OCI-LY3 (cell line): ENCODE data around the gene LMAN2.

Experiments used
- H2AFZ ChIP-seq: fragments of 200-600, 300-600 bp; shearing (Covaris generic); 2 replicates; pipeline ENCODE4 v1.6.0; 2014; ENCODE audit warnings: antibody characterized with exemption, low read depth, low read length
- H3K27ac ChIP-seq: fragments of 200-600, 300-600 bp; sonication (generic); 2 replicates; pipeline ENCODE4 v1.5.1; 2014; ENCODE audit warnings: mild to moderate bottlenecking, low read length, moderate library complexity, mixed read lengths
- H3K27me3 ChIP-seq: fragments of 200-600, 300-600 bp; sonication (generic); 2 replicates; pipeline ENCODE4 v1.6.1; 2014; ENCODE audit warnings: low read depth, low read length, mixed read lengths
- H3K36me3 ChIP-seq: fragments of 200-600, 300-600 bp; sonication (generic); replicated peaks from 2 replicates; pipeline ENCODE3; 2014; ENCODE audit warnings: low read depth, low read length, mixed read lengths
- H3K4me1 ChIP-seq: fragments of 300-600, 200-600 bp; sonication (generic); 2 replicates; pipeline ENCODE4 v1.6.1; 2014; ENCODE audit warnings: low read length, mixed read lengths
- H3K4me2 ChIP-seq: fragments of 200-600, 300-600 bp; sonication (generic); 2 replicates; pipeline ENCODE4 v1.6.1; 2014; ENCODE audit warnings: low read length, mixed read lengths
- H3K4me3 ChIP-seq: fragments of 300-600, 200-600 bp; sonication (generic); 2 replicates; pipeline ENCODE4 v1.5.1; 2014; ENCODE audit warnings: antibody characterized with exemption, mild to moderate bottlenecking, low read length, moderate library complexity
- H3K79me2 ChIP-seq: fragments of 300-600, 200-600 bp; shearing (Covaris generic); 2 replicates; pipeline ENCODE4 v1.6.1; 2014; ENCODE audit warnings: mild to moderate bottlenecking, low read length, mixed read lengths
- H3K9ac ChIP-seq: fragments of 300-600, 200-600 bp; shearing (Covaris generic); 2 replicates; pipeline ENCODE4 v1.6.0; 2014; ENCODE audit warnings: mild to moderate bottlenecking, low read length, moderate library complexity
- H3K9me3 ChIP-seq: fragments of 200-600, 300-600 bp; shearing (Covaris generic); 2 replicates; pipeline ENCODE4 v1.6.1; 2014; ENCODE audit warnings: low read length, mixed read lengths; ENCODE audit not compliant: insufficient read depth
- H4K20me1 ChIP-seq: fragments of 200-600, 300-600 bp; sonication (generic); 2 replicates; pipeline ENCODE4 v1.6.1; 2016; ENCODE audit warnings: low read length, mixed read lengths; ENCODE audit not compliant: insufficient read depth
- CTCF ChIP-seq: fragments of 200-600, 300-600 bp; sonication (generic); IDR thresholded peaks from 2 replicates; pipeline ENCODE4 v1.5.1; 2014; ENCODE audit warnings: antibody characterized with exemption, low read length, low read depth
- EZH2phosphoT487 ChIP-seq: fragments of 200-600 bp; shearing (Covaris generic); IDR thresholded peaks from 2 replicates; pipeline ENCODE4 v1.6.1; 2018; ENCODE audit warnings: antibody characterized with exemption, mixed run types, low read depth

LMAN2 gene

GRCh38 chr5:177336603-177337494 lies 14.6 kb downstream of the LMAN2 start:
- Histone ChIP-seq H2AFZ (no peak overlapping the region), H3K4me3 (no peak overlapping the region), H3K27ac (no peak overlapping the region), H3K79me2 (peaks cover 8% of the 10 kb centered on the region; the same call in 1 of the 2 replicates), H3K36me3 (peaks cover 60% of the 10 kb centered on the region), H4K20me1 (0 out of 2 replicates have a peak, but pooled peaks cover 3% of the 10 kb centered on the region), H3K9me3 (no peaks in the 10 kb centered on the region), H3K4me2 (no peak overlapping the region), H3K27me3 (no peaks in the 10 kb centered on the region), H3K4me1 (no peaks in the 10 kb centered on the region), H3K9ac (no peak overlapping the region)
- no peak for TF ChIP-seq CTCF
- TF ChIP-seq EZH2phosphoT487, result no peak

- H3K27ac ChIP-seq, result no peak overlapping the region
- H3K9ac ChIP-seq, result no peak overlapping the region
- H3K27me3 ChIP-seq, result no peaks in the 10 kb centered on the region
- H3K79me2 ChIP-seq, result peaks cover 8% of the 10 kb centered on the region; the same call in 1 of the 2 replicates
- H3K4me1 ChIP-seq, result no peaks in the 10 kb centered on the region
- TF ChIP-seq EZH2phosphoT487, result no peak
- TF ChIP-seq CTCF, result peak; percentile 34; the same call in 1 of the 2 replicates
- H3K36me3 ChIP-seq, result peaks cover 56% of the 10 kb centered on the region
- H3K4me3 ChIP-seq, result no peak overlapping the region
- H3K4me2 ChIP-seq, result no peak overlapping the region
- H2AFZ ChIP-seq, result no peak overlapping the region
- H4K20me1 ChIP-seq, result 0 out of 2 replicates have a peak, but pooled peaks cover 3% of the 10 kb centered on the region
- no peaks in the 10 kb centered on the region for H3K9me3 ChIP-seq
Observed at GRCh38 chr5:177336112-177336511, 15.4 kb downstream of the LMAN2 start.

GRCh38 chr5:177335701-177336065 lies 15.8 kb downstream of the LMAN2 start:
- Histone ChIP-seq H3K4me1 (no peaks in the 10 kb centered on the region), H3K79me2 (peaks cover 8% of the 10 kb centered on the region; the same call in 1 of the 2 replicates), H3K27ac (no peak overlapping the region), H3K27me3 (no peaks in the 10 kb centered on the region), H3K9me3 (no peaks in the 10 kb centered on the region), H3K9ac (no peak overlapping the region), H2AFZ (no peak overlapping the region), H3K4me3 (no peak overlapping the region), H3K36me3 (peaks cover 56% of the 10 kb centered on the region), H3K4me2 (no peak overlapping the region), H4K20me1 (0 out of 2 replicates have a peak, but pooled peaks cover 3% of the 10 kb centered on the region)
- TF ChIP-seq EZH2phosphoT487 (no peak), CTCF (no peak)
